Measurements from ENCODE around the gene UNC5C.

The UNC5C gene

DNA sequence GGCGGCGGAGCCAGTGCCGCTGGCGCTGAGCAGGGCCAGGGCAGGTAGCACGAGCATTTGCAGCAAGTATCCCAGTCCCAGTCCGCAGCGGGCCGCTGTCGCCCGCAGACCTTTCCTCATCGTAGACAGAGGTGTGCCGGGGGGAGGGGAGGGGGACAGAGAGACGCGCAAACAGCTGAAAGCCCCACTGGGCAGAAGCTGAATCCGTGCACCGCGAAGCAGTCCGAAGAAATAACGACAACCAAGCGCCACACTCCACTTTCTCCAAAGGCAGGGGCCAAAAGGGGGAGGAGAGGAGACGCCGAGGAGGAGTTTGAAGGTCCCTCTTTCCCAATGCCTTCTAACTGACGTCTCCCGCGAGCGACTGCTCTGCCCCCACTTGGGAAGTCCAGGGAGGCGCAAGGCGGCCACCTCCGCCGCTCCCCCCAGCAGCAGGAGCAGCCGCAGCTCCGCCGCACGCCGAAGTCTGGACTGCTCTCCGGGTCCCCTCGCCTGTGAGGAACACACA is at the start of gene UNC5C:
Gene UNC5C, minus strand, starts transcription at position 236 of the 508 bp plus-strand sequence.
- DNase-seq (ENCODE audit: low read depth) = no peak

DNA sequence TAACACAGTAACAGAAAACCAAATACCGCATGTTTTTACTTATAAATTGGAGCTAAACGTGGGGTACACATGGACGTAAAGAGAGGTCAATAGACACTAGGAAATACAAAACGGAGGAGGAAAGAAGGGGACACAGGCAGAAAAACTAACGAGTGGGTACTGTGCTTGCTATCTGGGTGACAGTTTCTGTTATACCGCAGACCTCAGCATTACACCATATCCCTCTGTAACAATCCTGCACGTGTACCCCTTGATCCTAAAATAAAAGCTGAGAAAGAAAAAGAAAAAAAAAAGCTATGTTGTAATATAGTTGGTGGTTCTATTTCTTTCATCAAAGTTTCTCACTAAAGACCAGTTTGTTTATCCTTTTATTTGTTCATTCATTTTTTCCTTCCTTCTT is 47.9 kb upstream of the UNC5C start:
- no peak for DNase-seq (ENCODE audit: low read depth)

DNA sequence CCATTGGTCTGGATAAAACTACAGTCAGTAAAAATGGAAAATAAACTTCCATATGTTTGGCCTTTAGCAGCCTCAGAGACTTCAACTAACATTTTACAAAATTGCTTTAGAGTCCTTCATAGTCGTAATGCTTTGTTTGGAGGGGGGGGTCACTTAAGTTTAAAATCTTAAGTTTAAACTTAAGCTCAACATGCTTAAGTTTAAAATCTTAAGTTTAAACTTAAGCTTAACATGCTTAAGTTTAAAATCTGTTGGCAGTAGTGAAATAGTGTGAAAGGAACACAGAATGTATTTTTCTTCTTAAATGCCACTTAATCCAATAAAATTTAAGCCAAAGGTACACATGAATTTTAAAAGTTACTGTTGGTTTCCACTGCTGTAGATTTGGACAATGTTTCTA is 45.9 kb upstream of the UNC5C start:
- no peak for DNase-seq (ENCODE audit: low read depth)

- no peak for DNase-seq (ENCODE audit: low read depth)
Observed at GRCh38 chr4:95594013-95594412, 45.2 kb upstream of the UNC5C start.

GRCh38 chr4:95591278-95591677 is 42.5 kb upstream of the UNC5C start:
- DNase-seq (ENCODE audit: low read depth) = no peak

GRCh38 chr4:95590615-95591014 is 41.8 kb upstream of the UNC5C start:
- no peak for DNase-seq (ENCODE audit: low read depth)

DNA sequence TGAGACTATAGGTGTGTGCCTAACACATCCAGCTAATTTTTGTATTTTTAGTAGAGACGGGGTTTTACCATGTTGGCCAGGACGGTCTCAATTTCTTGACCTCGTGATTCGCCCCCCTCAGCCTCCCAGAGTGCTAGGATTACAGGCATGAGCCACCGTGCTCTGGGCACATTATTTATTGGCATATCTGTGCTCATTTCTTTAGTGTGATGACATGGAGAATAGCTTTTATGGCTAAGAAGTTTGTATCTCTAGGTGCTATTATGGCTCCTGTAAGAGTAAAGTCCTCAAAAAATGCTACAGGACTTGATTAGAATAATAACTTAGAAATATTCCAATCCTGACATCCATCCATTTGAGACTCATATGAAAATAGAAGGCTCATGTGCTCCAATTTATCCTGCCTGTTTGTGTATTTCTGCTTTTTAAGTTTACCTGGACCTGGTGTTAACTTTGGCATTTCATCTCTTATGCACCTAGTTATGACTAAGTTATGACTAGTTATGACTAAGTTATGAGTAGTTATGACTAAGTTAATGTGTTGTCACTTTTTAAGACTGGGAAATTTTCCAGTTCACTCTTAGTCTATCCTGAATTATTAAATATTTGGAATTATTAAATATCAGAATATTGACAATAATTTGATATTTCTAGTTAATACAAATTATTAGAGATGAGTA is 36.4 kb upstream of the UNC5C start:
- no peak for DNase-seq (ENCODE audit: low read depth)

DNA sequence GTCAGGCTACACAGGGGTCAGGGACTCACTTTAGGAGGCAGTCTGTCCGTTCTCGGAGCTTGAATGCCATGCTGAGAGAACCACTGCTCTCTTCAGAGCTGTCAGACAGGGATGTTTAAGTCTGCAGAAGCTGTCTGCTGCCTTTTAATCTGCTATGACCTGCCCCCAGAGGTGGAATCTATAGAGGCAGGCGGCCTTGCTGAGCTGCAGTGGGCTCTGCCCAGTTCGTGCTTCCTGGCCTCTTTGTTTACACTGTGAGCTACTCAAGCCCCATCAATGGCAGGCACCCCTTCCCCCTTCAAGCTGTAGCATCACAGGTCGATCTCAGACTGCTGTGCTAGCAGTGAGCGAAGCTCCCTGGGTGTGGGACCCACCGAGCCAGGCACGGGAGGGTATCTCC is 31.5 kb upstream of the UNC5C start:
- DNase-seq (ENCODE audit: low read depth) = no peak

DNA sequence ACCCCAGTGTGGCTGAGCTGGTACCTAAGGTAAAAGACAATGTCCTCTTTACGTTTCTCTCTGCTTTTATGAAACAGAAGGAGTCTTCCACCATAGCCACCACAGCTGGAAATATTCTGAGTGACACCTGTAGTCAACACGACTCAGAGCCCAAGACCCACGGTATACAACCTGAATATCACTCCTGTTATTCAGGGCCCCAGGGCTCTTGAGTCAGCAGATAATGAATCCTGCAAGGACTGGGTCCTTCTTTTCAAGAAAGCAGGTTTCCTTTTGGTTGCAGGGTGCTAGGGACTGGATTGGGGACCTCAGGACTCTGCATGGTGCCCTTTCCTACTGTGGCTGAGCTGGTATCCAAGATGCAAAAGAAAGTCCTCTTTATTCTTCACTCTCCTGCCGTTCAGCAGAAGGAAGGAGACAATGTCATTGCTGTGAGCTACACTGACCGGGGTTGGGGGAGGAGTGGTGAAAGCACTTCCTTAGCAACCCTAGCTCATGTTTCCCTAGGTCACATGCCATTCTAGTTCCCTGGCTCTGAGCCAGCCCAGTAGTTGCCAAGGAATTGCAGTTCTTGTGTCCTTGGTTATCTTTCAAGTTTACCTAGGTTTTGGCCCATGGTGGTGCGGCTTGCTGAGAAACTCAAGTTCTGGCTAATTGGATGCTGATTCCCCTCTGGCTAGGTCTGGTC is 23.7 kb upstream of the UNC5C start:
- no peak for DNase-seq (ENCODE audit: low read depth)

DNA sequence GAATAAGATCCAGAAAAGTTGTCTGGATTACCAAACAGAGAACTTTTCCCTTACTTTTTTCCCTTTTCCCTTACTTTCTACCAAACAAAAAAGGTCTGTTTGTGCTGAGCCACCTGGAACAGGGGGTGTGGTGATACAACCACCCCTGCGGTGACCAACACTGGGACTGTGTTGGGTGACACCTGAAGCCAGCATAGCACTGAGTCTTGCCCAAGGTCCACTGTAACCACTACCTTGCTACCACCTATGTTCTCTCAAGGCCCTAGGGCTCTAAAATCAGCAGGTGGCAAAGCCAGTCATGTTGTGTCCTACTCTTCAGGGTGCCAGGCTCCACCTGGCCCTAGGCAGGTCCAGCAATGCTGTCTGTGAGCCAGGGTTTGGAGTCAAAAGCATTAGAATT is 22.8 kb upstream of the UNC5C start:
- no peak for DNase-seq (ENCODE audit: low read depth)

GRCh38 chr4:95563638-95564337 is 15.0 kb upstream of the UNC5C start:
- no peak for DNase-seq (ENCODE audit: low read depth)

DNA sequence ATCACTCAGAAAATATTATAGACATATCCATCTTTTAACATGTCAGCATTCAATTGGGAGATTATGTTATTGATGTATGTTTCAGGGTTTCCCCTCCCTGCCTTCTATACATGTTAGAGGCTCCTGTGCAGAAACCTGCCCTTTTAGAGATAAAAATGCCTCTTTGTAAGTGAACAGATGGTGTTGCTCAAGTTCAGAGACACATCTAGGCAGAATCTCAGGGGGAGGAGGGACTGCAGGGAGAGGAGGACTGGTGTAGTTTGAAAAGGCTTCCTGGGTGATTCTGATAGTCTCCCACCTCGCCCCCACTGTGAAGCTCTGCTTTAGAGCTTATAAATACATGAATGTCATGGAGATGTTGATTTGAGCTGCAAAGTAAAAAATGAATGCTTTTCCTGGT is 12.0 kb upstream of the UNC5C start:
- DNase-seq (ENCODE audit: low read depth) = no peak

- no peak for DNase-seq (ENCODE audit: low read depth)
Observed at GRCh38 chr4:95556207-95556859, 7.6 kb upstream of the UNC5C start.

DNA sequence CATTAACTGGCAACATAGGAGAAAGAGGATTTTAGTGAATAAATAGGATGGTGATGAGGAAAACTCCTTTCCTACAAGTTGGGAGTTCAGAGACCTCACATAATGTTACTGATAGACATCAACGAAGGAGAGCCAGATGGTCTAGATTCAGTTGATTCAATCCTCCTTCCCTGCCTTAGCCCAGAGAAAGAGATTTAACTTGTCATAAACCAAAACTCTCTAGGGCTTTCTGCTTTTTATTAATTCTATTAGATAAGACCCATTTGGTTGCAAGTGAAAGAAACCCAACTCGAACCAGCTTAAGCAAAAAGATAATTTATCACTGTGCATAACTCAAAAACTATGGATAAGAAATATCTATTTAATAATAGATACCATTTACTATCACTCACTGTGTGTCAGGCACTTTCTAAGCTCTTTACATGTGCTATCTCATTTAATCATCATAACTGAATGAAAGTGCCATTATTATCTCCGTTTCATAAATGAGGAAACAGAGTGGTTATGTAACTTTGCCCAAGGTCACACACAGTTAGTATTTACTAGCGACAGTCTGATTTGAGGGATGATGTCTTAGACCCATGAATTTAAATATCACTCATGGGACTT is 4.3 kb upstream of the UNC5C start:
- DNase-seq (ENCODE audit: low read depth) = no peak

DNA sequence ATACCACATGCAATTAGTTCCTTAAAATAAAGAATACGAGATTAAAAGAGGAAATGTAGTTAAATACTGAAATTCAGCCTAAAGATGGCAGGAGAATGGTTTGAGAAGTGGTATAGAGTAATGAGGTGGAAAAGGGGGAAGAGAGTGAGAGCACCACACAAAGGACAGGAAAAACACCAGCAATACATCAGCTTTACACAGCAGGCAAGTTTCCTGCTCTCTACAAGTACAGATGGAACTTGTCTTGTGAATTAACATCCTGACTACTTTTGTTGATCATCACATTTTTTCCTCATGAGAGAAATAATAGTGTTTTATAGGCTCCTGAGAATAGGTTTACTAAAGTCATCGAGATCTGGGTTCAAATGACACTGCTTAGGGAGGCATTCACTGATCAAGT is 2.9 kb upstream of the UNC5C start:
- DNase-seq (ENCODE audit: low read depth) = no peak

GRCh38 chr4:95550115-95550987 is 1.6 kb upstream of the UNC5C start:
- no peak for DNase-seq (ENCODE audit: low read depth)

- no peak for DNase-seq (ENCODE audit: low read depth)
Observed at GRCh38 chr4:95549246-95550114, 707 bp upstream of the UNC5C start.

DNA sequence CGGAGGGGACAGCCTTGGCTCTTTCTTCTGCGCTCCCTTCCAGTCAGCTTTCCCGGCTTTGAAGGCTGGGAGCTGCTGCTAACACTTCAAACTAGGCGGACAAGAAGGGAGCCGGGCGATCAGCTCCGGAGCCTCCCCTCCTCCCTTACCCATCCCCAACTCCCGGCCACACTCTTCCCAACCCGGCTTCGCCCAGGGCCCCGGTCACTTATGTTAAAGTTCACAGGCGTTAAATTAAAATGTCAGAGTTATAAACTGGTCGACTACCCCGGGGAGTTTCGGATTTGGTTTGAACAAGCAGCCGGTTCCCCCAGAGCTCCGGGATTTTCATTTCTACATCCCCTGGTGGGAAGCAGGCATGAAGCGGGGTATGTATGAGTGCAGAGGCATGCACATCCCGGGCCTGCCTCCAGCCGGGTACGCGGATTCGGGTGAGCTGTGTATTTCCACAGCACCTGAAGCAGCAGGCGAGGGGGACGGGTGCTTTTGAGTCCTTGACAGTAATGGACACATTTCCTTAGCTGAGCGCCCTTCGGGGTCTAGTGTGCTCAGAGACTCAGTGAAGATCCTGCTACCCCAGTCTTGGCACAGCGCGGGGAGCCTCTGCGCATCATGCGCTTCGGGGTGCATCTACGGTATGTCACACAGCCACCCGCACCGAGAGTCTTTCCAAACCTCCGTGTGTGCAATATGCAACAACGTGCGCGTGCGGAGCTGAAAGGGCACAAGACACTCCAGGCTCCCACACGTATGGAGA is 880 bp downstream of the UNC5C start:
- DNase-seq (ENCODE audit: low read depth) = no peak
